NCI-H748 (cell line): ENCODE data around the gene DIS3L2.
"Not testable (repeated sequence)": the region's sequence is repeated elsewhere in the genome, so short reads cannot be mapped to it uniquely, and the experiment has no call there.

Experiments
- DNase-seq: peaks from one replicate; lab custom pipeline; 2025; ENCODE audit not compliant: unreplicated experiment; lab: John Stamatoyannopoulos, UW

The DIS3L2 gene

GRCh38 chr2:232341739-232342126 lies 380.2 kb downstream of the DIS3L2 start:
- no peak for DNase-seq

- no peak for DNase-seq
These were observed 381.4 kb downstream of the DIS3L2 start for GRCh38 chr2:232342635-232343565.

GRCh38 chr2:232343821-232344220 lies 382.3 kb downstream of the DIS3L2 start:
- no peak for DNase-seq

- no peak for DNase-seq
These were observed 383.7 kb downstream of the DIS3L2 start for GRCh38 chr2:232345251-232345650.

GRCh38 chr2:232347369-232347768 lies 385.9 kb downstream of the DIS3L2 start:
- DNase-seq = no peak

GRCh38 chr2:232348936-232349335 lies 387.4 kb downstream of the DIS3L2 start:
- peak; percentile 45 for DNase-seq

- DNase-seq = no peak
These were observed 388.0 kb downstream of the DIS3L2 start for GRCh38 chr2:232349546-232349945.

- DNase-seq = no peak
These were observed 388.6 kb downstream of the DIS3L2 start for GRCh38 chr2:232349946-232350635.

GRCh38 chr2:232350804-232351685 lies 389.5 kb downstream of the DIS3L2 start:
- DNase-seq = peak; percentile 61

- peak; percentile 21 for DNase-seq
These were observed 390.4 kb downstream of the DIS3L2 start for GRCh38 chr2:232351686-232352510.

GRCh38 chr2:232352511-232353091 lies 391.1 kb downstream of the DIS3L2 start:
- DNase-seq = no peak

- no peak for DNase-seq
These were observed 391.6 kb downstream of the DIS3L2 start for GRCh38 chr2:232353096-232353495.

GRCh38 chr2:232353660-232354059 lies 392.1 kb downstream of the DIS3L2 start:
- no peak for DNase-seq

- no peak for DNase-seq
These were observed 392.6 kb downstream of the DIS3L2 start for GRCh38 chr2:232354069-232354468.

- DNase-seq = no peak
These were observed 400.1 kb downstream of the DIS3L2 start for GRCh38 chr2:232361646-232362045.

GRCh38 chr2:232362174-232362900 lies 400.8 kb downstream of the DIS3L2 start:
- peak; percentile 81 for DNase-seq

GRCh38 chr2:232363064-232363783 lies 401.7 kb downstream of the DIS3L2 start:
- DNase-seq = not testable (repeated sequence)

GRCh38 chr2:232363784-232364615 lies 402.5 kb downstream of the DIS3L2 start:
- no peak for DNase-seq
